Naive thymus-derived CD4-positive, alpha-beta T cell (primary cell): ENCODE data around the gene CXCL8. TPM values are rescaled to one million over a fixed set of nuclear protein-coding genes. Genes with fewer than 3 reads are reported as not detected.
A peak's percentile ranks its signal among the peaks of the same experiment; 100 is the strongest.
"Not testable (repeated sequence)": the region's sequence is repeated elsewhere in the genome, so short reads cannot be mapped to it uniquely, and the experiment has no call there.

Experiments used
- ATAC-seq: fragments of 150-1000 bp; cut with Tn5 transposase; 2 replicates; pipeline ENCODE4 v1.10.0; 2021; ENCODE audit warnings: mild to moderate bottlenecking, moderate library complexity
- CTCF ChIA-PET: fragments of 350-600 bp; sonication (Branson Sonifier 250); formaldehyde crosslinking; loops from one replicate; lab custom pipeline; 2021; ENCODE audit warnings: antibody characterized with exemption; lab: Charles Lee
- POLR2A ChIA-PET: fragments of 350-600 bp; sonication (Branson Sonifier 250); formaldehyde crosslinking; loops from one replicate; lab custom pipeline; 2021; ENCODE audit warnings: antibody characterized with exemption, inconsistent platforms; lab: Charles Lee
- DNase-seq, 9 donors: peaks; one replicate each; pipeline versions ENCODE4 v3.0.0 to v3.0.0-alpha.2; 2020 to 2022; ENCODE audit warnings: mixed read lengths in 1 of 9
- H3K27ac ChIP-seq: one replicate; pipeline ENCODE4 v1.7.0; 2013; ENCODE audit warnings: mild to moderate bottlenecking, low read depth, low read length, moderate library complexity
- H3K27me3 ChIP-seq, 2 donors: one replicate each; pipeline ENCODE4 v1.7.0; 2013; ENCODE audit warnings: low read length in 2 of 2, mild to moderate bottlenecking in 2 of 2, moderate library complexity in 2 of 2; ENCODE audit not compliant: control insufficient read depth in 2 of 2, insufficient read depth in 2 of 2
- H3K36me3 ChIP-seq, 3 experiments: 1 replicate in 2 of 3; 2 replicates in 1 of 3; pipeline ENCODE4 v1.7.0; 2013; ENCODE audit warnings: low read length in 3 of 3, mild to moderate bottlenecking in 3 of 3, moderate library complexity in 1 of 3; ENCODE audit not compliant: insufficient read depth in 3 of 3, control insufficient read depth in 2 of 3
- H3K4me1 ChIP-seq, 2 donors: one replicate each; pipeline ENCODE4 v1.7.0; 2013; ENCODE audit warnings: low read length in 2 of 2, mild to moderate bottlenecking in 2 of 2, moderate library complexity in 1 of 2; ENCODE audit not compliant: control insufficient read depth in 2 of 2, insufficient read depth in 2 of 2
- H3K4me3 ChIP-seq: 2 replicates; pipeline ENCODE4 v1.7.0; 2013; ENCODE audit warnings: mild to moderate bottlenecking, low read length
- H3K9me3 ChIP-seq, 3 experiments: 1 replicate in 2 of 3; 2 replicates in 1 of 3; pipeline ENCODE4 v1.7.0; 2013; ENCODE audit warnings: low read length in 3 of 3; ENCODE audit not compliant: control insufficient read depth in 2 of 3
- H3K27ac Mint-ChIP-seq, 9 donors: one replicate each; pipeline ENCODE4 v1.8.0; 2020 to 2022; ENCODE audit warnings: mixed read lengths in 9 of 9, mild to moderate bottlenecking in 8 of 9, moderate library complexity in 5 of 9, inconsistent platforms in 2 of 9
- H3K27me3 Mint-ChIP-seq, 5 donors: one replicate each; pipeline ENCODE4 v1.8.0; 2021 to 2022; ENCODE audit warnings: mixed read lengths in 5 of 5, mild to moderate bottlenecking in 1 of 5
- H3K36me3 Mint-ChIP-seq, 5 donors: one replicate each; pipeline ENCODE4 v1.8.0; 2020 to 2022; ENCODE audit warnings: mixed read lengths in 5 of 5, mild to moderate bottlenecking in 3 of 5, inconsistent platforms in 1 of 5
- H3K4me1 Mint-ChIP-seq, 7 donors: one replicate each; pipeline ENCODE4 v1.8.0; 2020 to 2022; ENCODE audit warnings: mixed read lengths in 7 of 7, mild to moderate bottlenecking in 3 of 7, inconsistent platforms in 1 of 7
- H3K4me3 Mint-ChIP-seq, 10 donors: one replicate each; pipeline ENCODE4 v1.8.0; 2020 to 2022; ENCODE audit warnings: mild to moderate bottlenecking in 10 of 10, mixed read lengths in 10 of 10, moderate library complexity in 6 of 10, inconsistent platforms in 2 of 10
- H3K9me3 Mint-ChIP-seq, 11 donors: one replicate each; pipeline ENCODE4 v1.8.0; 2020 to 2022; ENCODE audit warnings: mixed read lengths in 11 of 11, mild to moderate bottlenecking in 4 of 11, inconsistent platforms in 1 of 11, moderate library complexity in 1 of 11
- intact Hi-C, 2 donors: fragments of 100-400 bp; cut with micrococcal nuclease; formaldehyde crosslinking; loops; one replicate each; pipeline ENCODE4 v1.15.1; 2023
- polyA plus RNA-seq, 2 donors: library from polyadenylated mRNA; unstranded; fragments of 300-500 nt; fragmentation: Illumina TruSeq; gene quantifications; one replicate each; pipeline ENCODE4 v1.2.3, GENCODE V29; 2021
- total RNA-seq, 6 experiments: library from RNA in 5 of 6; stranded (reverse) in 5 of 6; gene quantifications; 1 replicate in 5 of 6; 2 replicates in 1 of 6; pipeline ENCODE4 v1.2.3 and lab custom pipeline; 2021 to 2026

The CXCL8 gene
- total RNA-seq (100 to 1,000 TPM in 2 of 5 experiments, 1 to 10 TPM in 3; 1.8 to 501 (median 4.4) TPM), polyA plus RNA-seq (under 1 TPM in 1 of 2 donors, not detected in 1; 0.20 TPM), total RNA-seq (lab: John Stamatoyannopoulos, UW) (not detected)

GRCh38 chr4:73740353-73740778, at the start of gene CXCL8:
TSS of gene CXCL8 (plus strand) at chr4:73740569. CDS start at chr4:73740659, 90 bp downstream.
- Histone ChIP-seq H3K27me3 (no peaks in the 10 kb centered on the region), H3K27ac (no peak within 1 kb of the TSS), H3K4me1 (no peaks in the 10 kb centered on the region), H3K4me3 (no peak within 1 kb of the TSS), H3K9me3 (no peaks in the 10 kb centered on the region), H3K36me3 (no peaks in the 10 kb centered on the region)
- H3K4me3 Mint-ChIP-seq: peak within 1 kb of the TSS in 2 of 10 donors; percentile 26 to 40
- DNase-seq (no peak), ATAC-seq (peak; percentile 89)
- H3K4me1 Mint-ChIP-seq: peaks cover 0 to 5% (median 0%) of the 10 kb centered on the region in 7 donors
- intact Hi-C loops: loop anchor here in 1 of 2 donors (5.0 kb wide), 1 partner anchor 77 kb away; no protein-coding TSS in a partner anchor
- POLR2A ChIA-PET: no interaction called here
- CTCF ChIA-PET: no interaction called here
- H3K36me3 Mint-ChIP-seq: peaks cover 0 to 2% (median 0%) of the 10 kb centered on the region in 5 donors
- peaks cover 0 to 8% (median 3%) of the 10 kb centered on the region in 5 donors for H3K27me3 Mint-ChIP-seq
- H3K27ac Mint-ChIP-seq: no peak within 1 kb of the TSS
- H3K9me3 Mint-ChIP-seq: peaks cover 0 to 9% (median 3%) of the 10 kb centered on the region in 11 donors

GRCh38 chr4:73691201-73691600, 49.2 kb upstream of the CXCL8 start:
- ATAC-seq, CTCF ChIA-PET, H3K27me3 ChIP-seq, H3K27ac Mint-ChIP-seq, H3K36me3 ChIP-seq, H3K4me3 ChIP-seq, H3K4me3 Mint-ChIP-seq, H3K27ac ChIP-seq, intact Hi-C loops, DNase-seq, H3K27me3 Mint-ChIP-seq, H3K36me3 Mint-ChIP-seq, H3K9me3 ChIP-seq, POLR2A ChIA-PET, H3K4me1 Mint-ChIP-seq, H3K4me1 ChIP-seq: not testable (repeated sequence)
- peaks cover 0 to 18% (median 3%) of the 10 kb centered on the region in 11 donors for H3K9me3 Mint-ChIP-seq

GRCh38 chr4:73691759-73692158, 48.6 kb upstream of the CXCL8 start:
- ATAC-seq (no peak), DNase-seq (no peak)
- H3K27me3 ChIP-seq: no peaks in the 10 kb centered on the region
- ChIA-PET POLR2A (no interaction called here), CTCF (no interaction called here)
- H3K4me1 ChIP-seq: no peaks in the 10 kb centered on the region
- no peaks in the 10 kb centered on the region for H3K4me1 Mint-ChIP-seq
- H3K36me3 ChIP-seq: no peaks in the 10 kb centered on the region
- no peak overlapping the region for H3K27ac Mint-ChIP-seq
- H3K36me3 Mint-ChIP-seq: no peaks in the 10 kb centered on the region
- H3K9me3 ChIP-seq: no peaks in the 10 kb centered on the region
- H3K9me3 Mint-ChIP-seq: peaks cover 0 to 14% (median 2%) of the 10 kb centered on the region in 11 donors
- no peak overlapping the region for H3K4me3 Mint-ChIP-seq
- intact Hi-C loops: no loop called here
- no peak overlapping the region for H3K4me3 ChIP-seq
- peaks cover 0 to 9% (median 0%) of the 10 kb centered on the region in 5 donors for H3K27me3 Mint-ChIP-seq
- H3K27ac ChIP-seq: no peak overlapping the region

GRCh38 chr4:73692254-73692653, 48.1 kb upstream of the CXCL8 start:
- H3K27ac ChIP-seq: no peak overlapping the region
- H3K4me3 ChIP-seq: no peak overlapping the region
- POLR2A ChIA-PET: no interaction called here
- intact Hi-C loops: no loop called here
- H3K27me3 Mint-ChIP-seq: peaks cover 0 to 9% (median 0%) of the 10 kb centered on the region in 5 donors
- no peaks in the 10 kb centered on the region for H3K4me1 Mint-ChIP-seq
- no peak overlapping the region for H3K27ac Mint-ChIP-seq
- no peaks in the 10 kb centered on the region for H3K36me3 ChIP-seq
- CTCF ChIA-PET: no interaction called here
- H3K36me3 Mint-ChIP-seq: no peaks in the 10 kb centered on the region
- no peaks in the 10 kb centered on the region for H3K4me1 ChIP-seq
- DNase-seq (no peak), ATAC-seq (no peak)
- no peaks in the 10 kb centered on the region for H3K27me3 ChIP-seq
- no peaks in the 10 kb centered on the region for H3K9me3 ChIP-seq
- H3K4me3 Mint-ChIP-seq: no peak overlapping the region
- peaks cover 0 to 14% (median 2%) of the 10 kb centered on the region in 11 donors for H3K9me3 Mint-ChIP-seq

- H3K27ac Mint-ChIP-seq: no peak overlapping the region
- peaks cover 0 to 9% (median 0%) of the 10 kb centered on the region in 5 donors for H3K27me3 Mint-ChIP-seq
Observed at GRCh38 chr4:73692701-73693100, 47.7 kb upstream of the CXCL8 start.

GRCh38 chr4:73693811-73694210, 46.6 kb upstream of the CXCL8 start:
- H3K27ac Mint-ChIP-seq: no peak overlapping the region
- no peaks in the 10 kb centered on the region for H3K36me3 Mint-ChIP-seq
- no peaks in the 10 kb centered on the region for H3K4me1 ChIP-seq
- no peaks in the 10 kb centered on the region for H3K9me3 ChIP-seq
- peaks cover 0 to 9% (median 0%) of the 10 kb centered on the region in 5 donors for H3K27me3 Mint-ChIP-seq
- POLR2A ChIA-PET: no interaction called here
- no peaks in the 10 kb centered on the region for H3K4me1 Mint-ChIP-seq
- H3K27ac ChIP-seq: no peak overlapping the region
- no peak for ATAC-seq
- CTCF ChIA-PET: no interaction called here
- peaks cover 0 to 14% (median 2%) of the 10 kb centered on the region in 11 donors for H3K9me3 Mint-ChIP-seq
- no peak overlapping the region for H3K4me3 ChIP-seq
- intact Hi-C loops: no loop called here
- H3K27me3 ChIP-seq: no peaks in the 10 kb centered on the region
- DNase-seq: no peak
- no peak overlapping the region for H3K4me3 Mint-ChIP-seq
- no peaks in the 10 kb centered on the region for H3K36me3 ChIP-seq

More at GRCh38 chr4:73692701-73693100, 47.7 kb upstream of the CXCL8 start:
- H3K36me3 ChIP-seq: no peaks in the 10 kb centered on the region
- POLR2A ChIA-PET: no interaction called here
- H3K27ac ChIP-seq: no peak overlapping the region
- no peaks in the 10 kb centered on the region for H3K36me3 Mint-ChIP-seq
- no peaks in the 10 kb centered on the region for H3K4me1 ChIP-seq
- peaks cover 0 to 14% (median 2%) of the 10 kb centered on the region in 11 donors for H3K9me3 Mint-ChIP-seq
- H3K27me3 ChIP-seq: no peaks in the 10 kb centered on the region
- no peak for DNase-seq
- CTCF ChIA-PET: no interaction called here
- no peaks in the 10 kb centered on the region for H3K4me1 Mint-ChIP-seq
- no peak overlapping the region for H3K4me3 ChIP-seq
- intact Hi-C loops: no loop called here
- no peaks in the 10 kb centered on the region for H3K9me3 ChIP-seq
- ATAC-seq: no peak
- no peak overlapping the region for H3K4me3 Mint-ChIP-seq

- DNase-seq: no peak
Observed at GRCh38 chr4:73698217-73698616, 42.2 kb upstream of the CXCL8 start.

More at GRCh38 chr4:73698217-73698616, 42.2 kb upstream of the CXCL8 start:
- Histone ChIP-seq H3K4me3 (no peak overlapping the region), H3K27me3 (no peaks in the 10 kb centered on the region), H3K36me3 (no peaks in the 10 kb centered on the region), H3K4me1 (no peaks in the 10 kb centered on the region), H3K27ac (no peak overlapping the region), H3K9me3 (no peaks in the 10 kb centered on the region)
- no peak for ATAC-seq
- H3K4me1 Mint-ChIP-seq: no peaks in the 10 kb centered on the region
- no peaks in the 10 kb centered on the region for H3K36me3 Mint-ChIP-seq
- intact Hi-C loops: no loop called here
- ChIA-PET CTCF (no interaction called here), POLR2A (no interaction called here)
- peaks cover 0 to 4% (median 0%) of the 10 kb centered on the region in 11 donors for H3K9me3 Mint-ChIP-seq
- peaks cover 0 to 8% (median 0%) of the 10 kb centered on the region in 5 donors for H3K27me3 Mint-ChIP-seq
- H3K4me3 Mint-ChIP-seq: no peak overlapping the region
- H3K27ac Mint-ChIP-seq: no peak overlapping the region
